Breast epithelium (tissue), 3 donors: ENCODE data around the gene PSMG4.

Source experiments
- CTCF ChIP-seq, 3 donors: fragments of 450-650 bp; IDR thresholded peaks; one replicate each; pipeline ENCODE4 v1.5.1; 2016 to 2017; ENCODE audit warnings: antibody characterized with exemption in 3 of 3, mild to moderate bottlenecking in 3 of 3, moderate library complexity in 3 of 3
- POLR2A ChIP-seq: fragments of 450-650 bp; IDR thresholded peaks from one replicate; pipeline ENCODE4 v1.6.1; 2016; ENCODE audit warnings: antibody characterized with exemption, mild to moderate bottlenecking, moderate library complexity
- POLR2AphosphoS5 ChIP-seq, 3 donors: sonication (generic); formaldehyde crosslinking; IDR thresholded peaks; one replicate each; pipeline ENCODE4 v1.6.1; 2017; ENCODE audit warnings: antibody characterized with exemption in 3 of 3

- TF ChIP-seq CTCF (IDR thresholded peaks at IDR 0.05): no peak
- TF ChIP-seq POLR2A: no peak
- no peak for TF ChIP-seq POLR2AphosphoS5 (IDR thresholded peaks at IDR 0.05)
Observed at GRCh38 chr6:3269281-3269975, 10.7 kb downstream of the PSMG4 start.
